T47D (cell line): Measurements from ENCODE around the gene VPS26C.

Source experiments
- DNase-seq, 2 experiments: peaks; one replicate each; pipeline versions ENCODE4 v3.0.0 to v3.0.0-alpha.2; 2011 to 2012; ENCODE audit warnings: low read depth in 1 of 2, low spot score in 1 of 2
- JUND ChIP-seq: IDR thresholded peaks from 2 replicates; pipeline ENCODE4 v1.6.1; 2012; ENCODE audit warnings: low read depth
- in situ Hi-C: cut with HindIII; loops from 2 replicates; pipeline ENCODE4 v1.10.0; 2016; ENCODE audit warnings: low sequenced_read_pairs, low pct_unique_long_range_greater_than_20kb

The VPS26C gene

GRCh38 chr21:37183749-37184148 is 83.4 kb downstream of the VPS26C start:
- no peak for DNase-seq
- TF ChIP-seq JUND: no peak
- in situ Hi-C loops: no loop called here

GRCh38 chr21:37182222-37182621 is 84.9 kb downstream of the VPS26C start:
- in situ Hi-C loops: no loop called here
- no peak for DNase-seq
- TF ChIP-seq JUND: no peak

GRCh38 chr21:37181059-37181458 is 86.1 kb downstream of the VPS26C start:
- TF ChIP-seq JUND: no peak
- in situ Hi-C loops: no loop called here
- no peak for DNase-seq

- peak in 1 of 2 experiments; percentile 71 for DNase-seq
- no peak for TF ChIP-seq JUND
- in situ Hi-C loops: no loop called here
These were observed 90.4 kb downstream of the VPS26C start for GRCh38 chr21:37176716-37177115.
